GM19324 (cell line): Measurements from ENCODE around the gene RAVER1.
"Not testable (repeated sequence)": the region's sequence is repeated elsewhere in the genome, so short reads cannot be mapped to it uniquely, and the experiment has no call there.

Experiments
- ATAC-seq: cut with Tn5 transposase; IDR thresholded peaks from one replicate; pipeline ENCODE4 v1.9.1; 2021; ENCODE audit warnings: mild to moderate bottlenecking, moderate library complexity; ENCODE audit not compliant: unreplicated experiment, low FRiP score

Gene RAVER1

DNA sequence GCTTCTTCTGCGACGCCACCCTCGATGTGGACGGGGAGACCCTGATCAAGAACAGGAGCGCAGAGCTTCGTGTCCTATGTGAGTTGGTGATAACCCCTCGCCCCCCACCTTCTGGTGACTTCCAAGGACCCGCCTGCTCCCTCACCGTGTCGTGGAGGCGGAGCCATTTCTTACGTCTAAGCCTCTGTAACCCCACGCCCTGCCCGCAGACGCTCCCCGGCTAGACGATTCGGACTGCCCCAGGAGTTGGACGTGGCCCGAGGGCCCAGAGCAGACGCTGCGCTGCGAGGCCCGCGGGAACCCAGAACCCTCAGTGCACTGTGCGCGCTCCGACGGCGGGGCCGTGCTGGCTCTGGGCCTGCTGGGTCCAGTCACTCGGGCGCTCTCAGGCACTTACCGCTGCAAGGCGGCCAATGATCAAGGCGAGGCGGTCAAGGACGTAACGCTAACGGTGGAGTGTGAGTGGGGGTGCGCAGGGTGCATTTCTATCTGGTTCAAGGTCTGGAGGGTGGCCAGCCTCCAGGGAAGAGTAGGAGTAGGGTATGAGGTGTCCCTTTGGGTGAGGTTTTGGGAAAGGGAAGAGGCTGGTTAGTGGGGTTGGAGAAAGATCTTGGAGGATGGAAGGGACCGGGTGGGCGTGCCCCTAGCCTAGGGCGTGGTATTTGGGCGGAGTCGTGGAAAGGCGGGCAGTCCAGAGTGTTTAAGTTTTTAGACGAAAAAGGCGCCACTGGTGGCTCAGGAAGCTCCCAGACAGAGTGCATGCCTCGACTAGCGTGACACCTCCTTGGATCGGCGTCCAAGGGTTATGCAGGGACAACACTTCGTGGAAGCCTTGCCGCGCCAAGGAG lies 40.3 kb downstream of the RAVER1 start:
- ATAC-seq = no peak

GRCh38 chr19:10292206-10292788 lies 41.0 kb downstream of the RAVER1 start:
- no peak for ATAC-seq

DNA sequence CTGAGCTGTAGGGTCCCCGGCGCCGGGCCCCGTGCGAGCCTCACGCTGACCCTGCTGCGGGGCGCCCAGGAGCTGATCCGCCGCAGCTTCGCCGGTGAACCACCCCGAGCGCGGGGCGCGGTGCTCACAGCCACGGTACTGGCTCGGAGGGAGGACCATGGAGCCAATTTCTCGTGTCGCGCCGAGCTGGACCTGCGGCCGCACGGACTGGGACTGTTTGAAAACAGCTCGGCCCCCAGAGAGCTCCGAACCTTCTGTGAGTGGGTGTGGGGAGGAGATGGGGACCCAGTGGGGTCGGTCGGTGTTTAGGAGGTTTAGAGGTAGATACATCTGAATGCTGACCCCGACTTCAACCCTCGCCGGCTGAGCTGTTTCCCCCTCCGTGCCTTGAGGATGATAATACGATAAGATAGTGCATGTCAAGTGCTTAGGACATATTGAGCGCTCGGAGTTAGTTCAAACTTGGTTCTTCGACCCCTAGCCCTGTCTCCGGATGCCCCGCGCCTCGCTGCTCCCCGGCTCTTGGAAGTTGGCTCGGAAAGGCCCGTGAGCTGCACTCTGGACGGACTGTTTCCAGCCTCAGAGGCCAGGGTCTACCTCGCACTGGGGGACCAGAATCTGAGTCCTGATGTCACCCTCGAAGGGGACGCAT lies 41.6 kb downstream of the RAVER1 start:
- no peak for ATAC-seq

DNA sequence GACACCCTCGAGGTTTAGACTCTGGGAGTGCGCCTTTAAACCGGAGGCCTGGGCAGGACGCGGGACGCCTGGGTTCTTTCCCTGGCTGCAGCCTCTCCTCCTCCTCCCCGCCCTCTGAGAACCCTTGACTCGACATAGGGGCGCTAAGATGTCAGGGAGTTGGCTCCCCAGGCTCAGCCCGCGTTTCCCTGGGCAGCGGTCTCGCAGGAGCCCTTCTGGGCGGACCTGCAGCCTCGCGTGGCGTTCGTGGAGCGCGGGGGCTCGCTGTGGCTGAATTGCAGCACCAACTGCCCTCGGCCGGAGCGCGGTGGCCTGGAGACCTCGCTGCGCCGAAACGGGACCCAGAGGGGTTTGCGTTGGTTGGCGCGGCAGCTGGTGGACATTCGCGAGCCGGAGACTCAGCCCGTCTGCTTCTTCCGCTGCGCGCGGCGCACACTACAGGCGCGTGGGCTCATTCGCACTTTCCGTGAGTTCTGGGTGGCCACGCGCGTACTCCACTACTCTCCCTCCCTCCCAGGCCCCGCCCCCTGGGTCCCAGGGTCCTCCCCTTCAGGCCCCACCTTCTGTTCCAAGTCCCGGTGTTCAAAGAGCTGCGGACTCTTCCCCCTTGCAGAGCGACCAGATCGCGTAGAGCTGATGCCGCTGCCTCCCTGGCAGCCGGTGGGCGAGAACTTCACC lies 42.3 kb downstream of the RAVER1 start:
- ATAC-seq = no peak

GRCh38 chr19:10290357-10290875 lies 42.9 kb downstream of the RAVER1 start:
- no peak for ATAC-seq

GRCh38 chr19:10289836-10290356 lies 43.4 kb downstream of the RAVER1 start, which contains the start of gene ICAM5:
TSS of gene ICAM5 (plus strand) at chr19:10289952. CDS start at chr19:10290044, 92 bp downstream.
- ATAC-seq = no peak

DNA sequence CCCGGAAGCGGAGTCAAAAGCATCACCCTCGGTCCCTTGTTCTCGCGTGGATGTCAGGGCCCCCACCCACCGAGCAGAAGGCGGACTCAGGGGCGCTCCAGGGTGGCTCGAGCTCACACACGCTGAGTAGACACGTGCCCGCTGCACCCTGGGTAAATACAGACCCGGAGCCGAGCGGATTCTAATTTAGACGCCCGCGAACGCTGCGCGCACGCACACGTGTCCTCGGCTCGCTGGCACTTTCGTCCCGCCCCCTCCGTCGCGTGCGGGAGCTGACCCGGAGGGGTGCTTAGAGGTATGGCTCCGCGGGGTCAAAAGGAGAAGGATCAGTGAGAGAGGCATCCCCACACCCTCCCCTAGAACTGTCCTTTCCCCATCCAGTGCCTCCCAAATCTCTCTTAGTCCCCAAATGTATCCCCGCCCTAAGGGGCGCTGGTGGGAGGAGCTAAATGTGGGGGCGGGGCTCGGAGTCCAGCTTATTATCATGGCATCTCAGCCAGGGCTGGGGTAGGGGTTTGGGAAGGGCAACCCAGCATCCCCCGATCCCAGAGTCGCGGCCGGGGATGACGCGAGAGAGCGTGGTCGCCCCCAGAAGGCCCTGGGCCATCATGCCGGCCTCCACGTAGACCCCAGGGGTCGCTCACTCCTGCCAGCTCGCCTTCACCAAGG lies 44.0 kb downstream of the RAVER1 start:
- ATAC-seq = no peak

- ATAC-seq = no peak
Observed at GRCh38 chr19:10288662-10289166, 44.6 kb downstream of the RAVER1 start.

DNA sequence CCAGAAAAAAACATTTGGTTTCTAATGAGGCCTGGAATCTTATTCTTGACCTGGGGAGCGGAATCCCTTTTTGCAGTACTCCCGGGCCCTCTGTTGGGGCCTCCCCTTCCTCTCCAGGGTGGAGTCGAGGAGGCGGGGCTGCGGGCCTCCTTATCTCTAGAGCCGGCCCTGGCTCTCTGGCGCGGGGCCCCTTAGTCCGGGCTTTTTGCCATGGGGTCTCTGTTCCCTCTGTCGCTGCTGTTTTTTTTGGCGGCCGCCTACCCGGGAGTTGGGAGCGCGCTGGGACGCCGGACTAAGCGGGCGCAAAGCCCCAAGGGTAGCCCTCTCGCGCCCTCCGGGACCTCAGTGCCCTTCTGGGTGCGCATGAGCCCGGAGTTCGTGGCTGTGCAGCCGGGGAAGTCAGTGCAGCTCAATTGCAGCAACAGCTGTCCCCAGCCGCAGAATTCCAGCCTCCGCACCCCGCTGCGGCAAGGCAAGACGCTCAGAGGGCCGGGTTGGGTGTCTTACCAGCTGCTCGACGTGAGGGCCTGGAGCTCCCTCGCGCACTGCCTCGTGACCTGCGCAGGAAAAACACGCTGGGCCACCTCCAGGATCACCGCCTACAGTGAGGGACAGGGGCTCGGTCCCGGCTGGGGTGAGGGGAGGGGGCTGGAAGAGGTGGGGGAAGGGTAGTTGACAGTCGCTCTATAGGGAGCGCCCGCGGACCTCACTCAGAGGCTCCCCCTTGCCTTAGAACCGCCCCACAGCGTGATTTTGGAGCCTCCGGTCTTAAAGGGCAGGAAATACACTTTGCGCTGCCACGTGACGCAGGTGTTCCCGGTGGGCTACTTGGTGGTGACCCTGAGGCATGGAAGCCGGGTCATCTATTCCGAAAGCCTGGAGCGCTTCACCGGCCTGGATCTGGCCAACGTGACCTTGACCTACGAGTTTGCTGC lies 46.3 kb downstream of the RAVER1 start, which contains the start of gene ICAM4:
Gene ICAM4, plus strand, starts transcription at position 153 of the 935 bp plus-strand sequence. Its CDS starts 58 bp downstream, at position 211.
- ATAC-seq = no peak

- ATAC-seq = no peak
Observed at GRCh38 chr19:10285393-10285792, 47.9 kb downstream of the RAVER1 start.

DNA sequence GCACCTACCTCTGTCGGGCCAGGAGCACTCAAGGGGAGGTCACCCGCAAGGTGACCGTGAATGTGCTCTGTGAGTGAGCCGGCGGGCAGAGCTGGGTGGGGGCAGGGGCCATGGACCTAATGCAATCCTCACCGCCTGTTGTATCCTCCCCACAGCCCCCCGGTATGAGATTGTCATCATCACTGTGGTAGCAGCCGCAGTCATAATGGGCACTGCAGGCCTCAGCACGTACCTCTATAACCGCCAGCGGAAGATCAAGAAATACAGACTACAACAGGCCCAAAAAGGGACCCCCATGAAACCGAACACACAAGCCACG lies 48.4 kb downstream of the RAVER1 start:
- no peak for ATAC-seq

DNA sequence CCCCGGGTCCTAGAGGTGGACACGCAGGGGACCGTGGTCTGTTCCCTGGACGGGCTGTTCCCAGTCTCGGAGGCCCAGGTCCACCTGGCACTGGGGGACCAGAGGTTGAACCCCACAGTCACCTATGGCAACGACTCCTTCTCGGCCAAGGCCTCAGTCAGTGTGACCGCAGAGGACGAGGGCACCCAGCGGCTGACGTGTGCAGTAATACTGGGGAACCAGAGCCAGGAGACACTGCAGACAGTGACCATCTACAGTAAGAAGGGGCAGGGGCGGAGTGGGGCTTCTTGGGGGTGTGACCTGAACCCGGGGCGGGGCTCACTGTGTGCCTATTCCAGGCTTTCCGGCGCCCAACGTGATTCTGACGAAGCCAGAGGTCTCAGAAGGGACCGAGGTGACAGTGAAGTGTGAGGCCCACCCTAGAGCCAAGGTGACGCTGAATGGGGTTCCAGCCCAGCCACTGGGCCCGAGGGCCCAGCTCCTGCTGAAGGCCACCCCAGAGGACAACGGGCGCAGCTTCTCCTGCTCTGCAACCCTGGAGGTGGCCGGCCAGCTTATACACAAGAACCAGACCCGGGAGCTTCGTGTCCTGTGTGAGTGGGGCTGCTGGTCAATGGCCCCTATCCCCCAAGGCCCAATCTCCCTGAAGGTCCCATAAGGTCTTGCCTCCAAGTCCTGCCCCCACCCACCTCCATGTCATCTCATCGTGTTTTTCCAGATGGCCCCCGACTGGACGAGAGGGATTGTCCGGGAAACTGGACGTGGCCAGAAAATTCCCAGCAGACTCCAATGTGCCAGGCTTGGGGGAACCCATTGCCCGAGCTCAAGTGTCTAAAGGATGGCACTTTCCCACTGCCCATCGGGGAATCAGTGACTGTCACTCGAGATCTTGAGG lies 49.0 kb downstream of the RAVER1 start:
- ATAC-seq = no peak

GRCh38 chr19:10283301-10284064 lies 49.8 kb downstream of the RAVER1 start:
- ATAC-seq = no peak

GRCh38 chr19:10282043-10282442 lies 51.3 kb downstream of the RAVER1 start:
- not testable (repeated sequence) for ATAC-seq

- ATAC-seq = no peak
Observed at GRCh38 chr19:10279737-10280442, 53.4 kb downstream of the RAVER1 start.

DNA sequence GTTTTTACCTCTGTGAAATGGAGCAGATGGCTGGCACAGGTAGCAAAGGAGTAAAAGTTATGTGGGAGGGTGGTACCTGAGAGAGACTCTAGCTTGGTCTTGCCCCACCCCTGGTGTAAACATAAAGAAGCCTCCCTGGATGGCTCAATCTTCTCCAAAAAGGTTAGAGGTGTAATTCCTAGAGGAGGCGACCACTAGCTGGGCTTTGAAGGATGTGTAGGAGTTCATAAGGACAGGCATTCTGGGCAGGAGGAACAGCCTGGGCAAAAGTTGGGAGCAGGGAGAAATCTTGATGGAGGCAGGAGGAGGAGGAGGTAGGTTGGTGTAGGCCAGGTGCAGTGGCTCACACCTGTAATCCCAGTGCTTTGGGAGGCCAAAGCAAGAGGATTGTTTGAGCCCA lies 54.4 kb downstream of the RAVER1 start:
- ATAC-seq = no peak
